Cardiac muscle cell (in vitro differentiated cells and primary cell): Measurements from ENCODE around the gene CTU2. TPM values are rescaled to one million over a fixed set of nuclear protein-coding genes. Genes with fewer than 3 reads are reported as not detected.

Experiments
- DNase-seq, 2 donors: peaks; one replicate each; pipeline versions ENCODE4 v3.0.0 to v3.0.0-alpha.2; 2010 to 2017; ENCODE audit warnings: low read depth in 1 of 2, low spot score in 1 of 2
- H3K27ac ChIP-seq: fragments of 200-600 bp; sonication (generic); 2 replicates; pipeline ENCODE4 v1.5.1; 2016
- H3K27me3 ChIP-seq: fragments of 200-600 bp; sonication (generic); 2 replicates; pipeline ENCODE4 v1.6.0; 2016; ENCODE audit warnings: control low read depth
- H3K36me3 ChIP-seq: fragments of 200-600 bp; sonication (generic); 2 replicates; pipeline ENCODE4 v1.5.1; 2016; ENCODE audit warnings: control low read depth
- H3K4me1 ChIP-seq: fragments of 200-600 bp; sonication (generic); 2 replicates; pipeline ENCODE4 v1.8.1; 2017; ENCODE audit warnings: low read depth, mild to moderate bottlenecking, mixed run types
- H3K4me3 ChIP-seq: fragments of 200-600 bp; sonication (generic); 2 replicates; pipeline ENCODE4 v1.5.1; 2016; ENCODE audit warnings: mild to moderate bottlenecking
- H3K9me3 ChIP-seq: fragments of 200-600 bp; sonication (generic); 2 replicates; pipeline ENCODE4 v1.5.1; 2017; ENCODE audit warnings: low read depth, mild to moderate bottlenecking, control low read depth
- CTCF ChIP-seq: IDR thresholded peaks from 2 replicates; pipeline ENCODE4 v1.5.1; 2012; ENCODE audit warnings: low read depth, mild to moderate bottlenecking, low read length
- polyA plus RNA-seq: library from polyadenylated mRNA; unstranded; fragments of >200 nt; fragmentation: Nextera tagmentation; extraction: Ambion mirVana; gene quantifications from 2 replicates; pipeline ENCODE4 v1.2.1, GENCODE V29; 2016
- total RNA-seq: library from RNA; depleted of rRNA; stranded (reverse); fragments of >200 nt; gene quantifications from 2 replicates; pipeline ENCODE4 v1.2.3, GENCODE V29; 2016

Gene CTU2
- total and polyA plus RNA-seq, 2 experiments from 2014 or later, result 9.2 to 10.8 TPM

- H3K36me3 ChIP-seq, result no peaks in the 10 kb centered on the region
- TF ChIP-seq CTCF, result no peak
- no peak overlapping the region for H3K27ac ChIP-seq
- peaks cover 10% of the 10 kb centered on the region for H3K27me3 ChIP-seq
- DNase-seq, result no peak
- H3K4me1 ChIP-seq, result peaks cover 13% of the 10 kb centered on the region
- H3K9me3 ChIP-seq, result no peaks in the 10 kb centered on the region
- no peak overlapping the region for H3K4me3 ChIP-seq
These were observed 18.7 kb upstream of the CTU2 start for GRCh38 chr16:88687676-88688012.

GRCh38 chr16:88688013-88688778 lies 18.1 kb upstream of the CTU2 start:
- no peak overlapping the region for H3K27ac ChIP-seq

GRCh38 chr16:88690341-88691128 lies 15.8 kb upstream of the CTU2 start:
- Histone ChIP-seq H3K36me3 (no peaks in the 10 kb centered on the region), H3K4me1 (peaks cover 19% of the 10 kb centered on the region), H3K4me3 (no peak overlapping the region), H3K27me3 (peaks cover 4% of the 10 kb centered on the region), H3K9me3 (no peaks in the 10 kb centered on the region), H3K27ac (no peak overlapping the region)
- TF ChIP-seq CTCF, result no peak
- no peak for DNase-seq

More at GRCh38 chr16:88688013-88688778, 18.1 kb upstream of the CTU2 start:
- Histone ChIP-seq H3K36me3 (no peaks in the 10 kb centered on the region), H3K27me3 (peaks cover 10% of the 10 kb centered on the region), H3K4me1 (peaks cover 18% of the 10 kb centered on the region), H3K9me3 (no peaks in the 10 kb centered on the region), H3K4me3 (no peak overlapping the region)
- DNase-seq, result peak in 1 of 2 donors; percentile 11
- no peak for TF ChIP-seq CTCF

- Histone ChIP-seq H3K4me1 (peaks cover 19% of the 10 kb centered on the region), H3K27me3 (no peaks in the 10 kb centered on the region), H3K4me3 (no peak overlapping the region), H3K36me3 (no peaks in the 10 kb centered on the region), H3K9me3 (no peaks in the 10 kb centered on the region), H3K27ac (no peak overlapping the region)
- DNase-seq, result no peak
- no peak for TF ChIP-seq CTCF
These were observed 15.0 kb upstream of the CTU2 start for GRCh38 chr16:88691129-88691813.

- H3K4me1 ChIP-seq, result peaks cover 19% of the 10 kb centered on the region
- H3K4me3 ChIP-seq, result no peak overlapping the region
These were observed 14.3 kb upstream of the CTU2 start for GRCh38 chr16:88691924-88692560.

More at GRCh38 chr16:88691924-88692560, 14.3 kb upstream of the CTU2 start:
- no peak for TF ChIP-seq CTCF
- Histone ChIP-seq H3K36me3 (peaks cover 2% of the 10 kb centered on the region), H3K9me3 (no peaks in the 10 kb centered on the region), H3K27me3 (no peaks in the 10 kb centered on the region), H3K27ac (no peak overlapping the region)
- no peak for DNase-seq
